ENCODE results near the gene TRRAP. TPM values are rescaled to one million over a fixed set of nuclear protein-coding genes. Genes with fewer than 3 reads are reported as not detected.

The TRRAP gene
- total RNA-seq, 4 donors from 2014 or later = 12.1 to 25.6 (median 16.7) TPM

GRCh38 chr7:98860071-98860470 is 18.3 kb upstream of the TRRAP start:
- peaks cover 0 to 15% (median 0%) of the 10 kb centered on the region in 4 donors for H3K27me3 ChIP-seq
- no peak for DNase-seq

GRCh38 chr7:98862203-98862602 is 16.1 kb upstream of the TRRAP start:
- WGBS, 2 donors = 63 to 87% methylated on average over 3 to 4 of the region's 4 CpGs
- Histone ChIP-seq H3K36me3 (no peaks in the 10 kb centered on the region), H3K9me3 (no peaks in the 10 kb centered on the region), H3K4me3 (no peak overlapping the region), H3K27me3 (peaks cover 0 to 27% (median 0%) of the 10 kb centered on the region in 4 donors), H3K27ac (no peak overlapping the region), H3K4me1 (no peaks in the 10 kb centered on the region)
- no peak for DNase-seq
- intact Hi-C loops (cut with DNase I) = no loop called here
- TF ChIP-seq POLR2A (IDR thresholded peaks at IDR 0.05) (no peak), CTCF (IDR thresholded peaks at IDR 0.05) (no peak)

More at GRCh38 chr7:98860071-98860470, 18.3 kb upstream of the TRRAP start:
- Histone ChIP-seq H3K36me3 (no peaks in the 10 kb centered on the region), H3K4me1 (no peaks in the 10 kb centered on the region), H3K4me3 (no peak overlapping the region), H3K9me3 (no peaks in the 10 kb centered on the region), H3K27ac (no peak overlapping the region)
- 70 to 79% methylated on average over 12 of the region's 12 CpGs for WGBS, 2 donors
- intact Hi-C loops (cut with DNase I) = no loop called here
- TF ChIP-seq CTCF (IDR thresholded peaks at IDR 0.05) (no peak), POLR2A (IDR thresholded peaks at IDR 0.05) (no peak)

- no peak for TF ChIP-seq POLR2A (IDR thresholded peaks at IDR 0.05)
- TF ChIP-seq CTCF (IDR thresholded peaks at IDR 0.05) = no peak
- 93 to 94% methylated on average over 13 to 23 of the region's 29 CpGs for WGBS, 2 donors
- no peak for DNase-seq
- Histone ChIP-seq H3K27me3 (peaks cover 0 to 33% (median 0%) of the 10 kb centered on the region in 4 donors), H3K4me1 (no peaks in the 10 kb centered on the region), H3K36me3 (no peaks in the 10 kb centered on the region), H3K4me3 (no peak overlapping the region), H3K9me3 (no peaks in the 10 kb centered on the region), H3K27ac (no peak overlapping the region)
- intact Hi-C loops (cut with DNase I) = no loop called here
Measured at GRCh38 chr7:98862716-98863420, 15.5 kb upstream of the TRRAP start.

- Histone ChIP-seq H3K27ac (no peak overlapping the region), H3K36me3 (no peaks in the 10 kb centered on the region), H3K27me3 (peaks cover 0 to 35% (median 0%) of the 10 kb centered on the region in 4 donors), H3K4me3 (no peak overlapping the region), H3K9me3 (no peaks in the 10 kb centered on the region), H3K4me1 (no peaks in the 10 kb centered on the region)
- TF ChIP-seq CTCF (IDR thresholded peaks at IDR 0.05) = no peak
- TF ChIP-seq POLR2A (IDR thresholded peaks at IDR 0.05) = no peak
- WGBS, 2 donors = 58 to 80% methylated on average over 2 of the region's 2 CpGs
- intact Hi-C loops (cut with DNase I) = no loop called here
- no peak for DNase-seq
Measured at GRCh38 chr7:98863601-98864000, 14.7 kb upstream of the TRRAP start.

GRCh38 chr7:98864731-98865453 is 13.4 kb upstream of the TRRAP start:
- 53 to 60% methylated on average over 8 to 12 of the region's 14 CpGs for WGBS, 2 donors
- Histone ChIP-seq H3K27me3 (peaks cover 0 to 46% (median 5%) of the 10 kb centered on the region in 4 donors), H3K4me3 (no peak overlapping the region), H3K9me3 (no peaks in the 10 kb centered on the region), H3K27ac (no peak overlapping the region), H3K36me3 (no peaks in the 10 kb centered on the region), H3K4me1 (peaks cover 0 to 8% (median 7%) of the 10 kb centered on the region in 3 donors)
- no peak for DNase-seq
- no peak for TF ChIP-seq POLR2A (IDR thresholded peaks at IDR 0.05)
- no peak for TF ChIP-seq CTCF (IDR thresholded peaks at IDR 0.05)
- intact Hi-C loops (cut with DNase I) = no loop called here

Measured in esophagus squamous epithelium (tissue), 5 donors.